NT2/D1 (cell line): ENCODE data around the gene TUFT1.

Source experiments
- SUZ12 ChIP-seq: IDR thresholded peaks from 2 replicates; pipeline ENCODE4 v1.6.1; 2011; ENCODE audit not compliant: insufficient read length, insufficient read depth; ENCODE audit errors: extremely low read depth
- YY1 ChIP-seq: IDR thresholded peaks from 2 replicates; pipeline ENCODE4 v1.6.1; 2011; ENCODE audit not compliant: insufficient read length, insufficient read depth
- ZNF274 ChIP-seq: IDR thresholded peaks from 2 replicates; pipeline ENCODE4 v1.6.1; 2011; ENCODE audit warnings: mild to moderate bottlenecking, low read depth, low read length

DNA sequence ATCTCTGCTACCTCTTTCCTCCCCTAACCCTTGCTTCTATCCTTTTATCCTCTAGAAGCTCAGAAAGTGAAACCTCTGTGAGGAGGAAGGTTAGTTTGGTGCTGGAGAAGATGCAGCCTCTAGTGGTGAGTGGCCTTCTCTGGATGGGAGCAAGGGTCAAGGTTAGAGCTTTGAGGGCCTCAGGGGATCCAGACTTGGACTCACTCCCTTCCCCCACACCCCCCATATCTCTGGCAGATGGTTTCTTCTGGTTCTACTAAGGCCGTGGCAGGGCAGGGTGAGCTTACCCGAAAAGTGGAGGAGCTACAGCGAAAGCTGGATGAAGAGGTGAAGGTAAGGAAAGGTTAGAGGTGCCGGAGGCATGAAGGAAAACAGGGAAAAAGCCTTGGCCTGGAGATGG, 19.8 kb upstream of the TUFT1 start:
- TF ChIP-seq YY1 (no peak), SUZ12 (no peak), ZNF274 (no peak)
